22Rv1 (cell line): ENCODE results near the gene GFOD1.

ENCODE experiments used
- CTCF ChIP-seq: fragments of 450-650 bp; IDR thresholded peaks from 2 replicates; pipeline ENCODE4 v1.5.1; 2017; ENCODE audit warnings: mild to moderate bottlenecking
- ZFX ChIP-seq: fragments of 450-650 bp; IDR thresholded peaks from 2 replicates; pipeline ENCODE4 v1.6.1; 2017; ENCODE audit warnings: antibody characterized with exemption, borderline replicate concordance

- no peak for TF ChIP-seq CTCF
- no peak for TF ChIP-seq ZFX
These were observed 16.9 kb downstream of the GFOD1 start for GRCh38 chr6:13470238-13471140.
